IPS-NIHi7 (cell line): ENCODE results near the gene MIOS.
A peak's percentile ranks its signal among the peaks of the same experiment; 100 is the strongest.
"Not testable (repeated sequence)": the region's sequence is repeated elsewhere in the genome, so short reads cannot be mapped to it uniquely, and the experiment has no call there.

Experiments used
- DNase-seq: peaks from one replicate; pipeline ENCODE4 v3.0.0; 2012; ENCODE audit warnings: mixed read lengths; ENCODE audit errors: extremely low spot score

Gene MIOS

GRCh38 chr7:7554649-7555575 is 11.8 kb upstream of the MIOS start:
- no peak for DNase-seq

- no peak for DNase-seq
These were observed 9.8 kb upstream of the MIOS start for GRCh38 chr7:7556852-7557251.

- DNase-seq: no peak
These were observed 9.4 kb upstream of the MIOS start for GRCh38 chr7:7557252-7557651.

GRCh38 chr7:7561591-7561990 is 5.1 kb upstream of the MIOS start:
- DNase-seq: not testable (repeated sequence)

GRCh38 chr7:7562736-7563135 is 3.9 kb upstream of the MIOS start:
- no peak for DNase-seq

GRCh38 chr7:7563269-7563668 is 3.4 kb upstream of the MIOS start:
- DNase-seq: no peak

GRCh38 chr7:7563813-7564212 is 2.9 kb upstream of the MIOS start:
- DNase-seq: no peak

GRCh38 chr7:7564323-7564780 is 2.3 kb upstream of the MIOS start:
- no peak for DNase-seq

- no peak for DNase-seq
These were observed 1.5 kb upstream of the MIOS start for GRCh38 chr7:7565018-7565680.

GRCh38 chr7:7565746-7566650 is 686 bp upstream of the MIOS start:
- DNase-seq: peak; percentile 18

GRCh38 chr7:7567898-7568531 is 1.3 kb downstream of the MIOS start:
- no peak for DNase-seq

GRCh38 chr7:7568553-7568952 is 1.9 kb downstream of the MIOS start:
- DNase-seq: no peak

GRCh38 chr7:7569081-7569527 is 2.4 kb downstream of the MIOS start:
- no peak for DNase-seq

- no peak for DNase-seq
These were observed 2.9 kb downstream of the MIOS start for GRCh38 chr7:7569615-7570014.

- DNase-seq: no peak
These were observed 3.9 kb downstream of the MIOS start for GRCh38 chr7:7570584-7570983.

- DNase-seq: no peak
These were observed 7.0 kb downstream of the MIOS start for GRCh38 chr7:7573701-7574100.

- DNase-seq: no peak
These were observed 9.7 kb downstream of the MIOS start for GRCh38 chr7:7576344-7576743.

GRCh38 chr7:7577888-7578287 is 11.2 kb downstream of the MIOS start:
- DNase-seq: no peak

- no peak for DNase-seq
These were observed 13.0 kb downstream of the MIOS start for GRCh38 chr7:7579638-7580037.

GRCh38 chr7:7581531-7582179 is 15.0 kb downstream of the MIOS start:
- peak; percentile 60 for DNase-seq

- DNase-seq: no peak
These were observed 15.9 kb downstream of the MIOS start for GRCh38 chr7:7582596-7582995.
